Prostate gland (tissue), 2 donors: ENCODE measurements around the gene MIER2. TPM values are rescaled to one million over a fixed set of nuclear protein-coding genes. Genes with fewer than 3 reads are reported as not detected.
A peak's percentile ranks its signal among the peaks of the same experiment; 100 is the strongest.

Source experiments
- DNase-seq: peaks from one replicate; pipeline ENCODE4 v3.0.0-alpha.2; 2019; ENCODE audit warnings: low spot score
- H3K27ac ChIP-seq, 2 donors: fragments of 200-600 bp; sonication (generic); 2 replicates each; pipeline ENCODE4 v1.5.1; 2017 to 2019
- H3K27me3 ChIP-seq: fragments of 200-600 bp; sonication (generic); replicated peaks from 2 replicates; pipeline ENCODE4 v1.5.1; 2019; ENCODE audit not compliant: insufficient read depth
- H3K36me3 ChIP-seq, 2 donors: fragments of 200-600 bp; sonication (generic); 1 replicate in 1 of 2; 2 replicates in 1 of 2; pipeline versions ENCODE4 v1.5.1 to v1.8.1; 2017 to 2019
- H3K4me1 ChIP-seq: fragments of 200-600 bp; sonication (generic); replicated peaks from 2 replicates; pipeline ENCODE4 v1.5.1; 2019
- H3K4me3 ChIP-seq, 2 donors: fragments of 200-600 bp; sonication (generic); 2 replicates each; pipeline ENCODE4 v1.5.1; 2017 to 2019
- H3K9me3 ChIP-seq: fragments of 200-600 bp; sonication (generic); 2 replicates; pipeline ENCODE4 v1.5.1; 2017
- CTCF ChIP-seq, 4 experiments: fragments of 200-600 bp in 2 of 4; fragments of 450-650 bp in 2 of 4; sonication (generic) in 2 of 4; IDR thresholded peaks; 1 replicate in 3 of 4; 2 replicates in 1 of 4; pipeline ENCODE4 v1.5.1; 2016 to 2019; ENCODE audit warnings: antibody characterized with exemption in 4 of 4, mild to moderate bottlenecking in 2 of 4, moderate library complexity in 2 of 4
- POLR2A ChIP-seq: fragments of 450-650 bp; IDR thresholded peaks from one replicate; pipeline ENCODE4 v1.6.1; 2016; ENCODE audit warnings: antibody characterized with exemption, mild to moderate bottlenecking
- POLR2AphosphoS5 ChIP-seq: sonication (generic); formaldehyde crosslinking; IDR thresholded peaks from one replicate; pipeline ENCODE4 v1.6.1; 2017; ENCODE audit warnings: antibody characterized with exemption
- WGBS: methylation state at CpG from one replicate; pipeline ENCODE4 v1.1.5; 2018; 5-methylcytosine and 5-hydroxymethylcytosine counted together
- intact Hi-C: fragments of 100-400 bp; cut with DNase I; formaldehyde crosslinking; loops from one replicate; pipeline ENCODE4 v1.14.2; 2022
- total RNA-seq, 2 donors: library from RNA; depleted of rRNA; stranded (reverse); fragments of >200 nt; gene quantifications; one replicate each; pipeline ENCODE4 v1.1.0, GENCODE V29; 2016

MIER2 gene
- total RNA-seq, 2 donors from 2014 or later = 16.9 to 37.1 TPM

GRCh38 chr19:379796-380195 is 35.2 kb upstream of the MIER2 start:
- Histone ChIP-seq H3K4me1 (no peaks in the 10 kb centered on the region), H3K9me3 (no peaks in the 10 kb centered on the region), H3K36me3 (no peaks in the 10 kb centered on the region), H3K4me3 (no peak overlapping the region), H3K27ac (no peak overlapping the region), H3K27me3 (no peaks in the 10 kb centered on the region)
- DNase-seq = no peak
- TF ChIP-seq POLR2A (no peak), POLR2AphosphoS5 (no peak), CTCF (IDR thresholded peaks at IDR 0.05) (no peak)
- 91% methylated on average over 16 of the region's 16 CpGs for WGBS
- intact Hi-C loops = no loop called here

GRCh38 chr19:378706-379105 is 34.1 kb upstream of the MIER2 start:
- H3K4me1 ChIP-seq = no peaks in the 10 kb centered on the region
- no peak for TF ChIP-seq POLR2AphosphoS5
- TF ChIP-seq CTCF (IDR thresholded peaks at IDR 0.05) = no peak
- no peak for TF ChIP-seq POLR2A
- no peak overlapping the region for H3K4me3 ChIP-seq
- DNase-seq = no peak
- intact Hi-C loops = no loop called here
- H3K9me3 ChIP-seq = no peaks in the 10 kb centered on the region
- H3K36me3 ChIP-seq = no peaks in the 10 kb centered on the region
- H3K27ac ChIP-seq = no peak overlapping the region
- 78% methylated on average over 14 of the region's 14 CpGs for WGBS
- no peaks in the 10 kb centered on the region for H3K27me3 ChIP-seq

- Histone ChIP-seq H3K36me3 (no peaks in the 10 kb centered on the region), H3K27ac (no peak overlapping the region), H3K4me3 (no peak overlapping the region), H3K27me3 (no peaks in the 10 kb centered on the region), H3K4me1 (no peaks in the 10 kb centered on the region), H3K9me3 (no peaks in the 10 kb centered on the region)
- WGBS = 50% methylated on average over 32 of the region's 38 CpGs
- DNase-seq = peak; percentile 28
- peak; percentile 49 for TF ChIP-seq POLR2AphosphoS5
- no peak for TF ChIP-seq POLR2A
- TF ChIP-seq CTCF (IDR thresholded peaks at IDR 0.05) = peak in 1 of 4 experiments; percentile 23
- intact Hi-C loops = no loop called here
Observed at GRCh38 chr19:377801-378581, 33.4 kb upstream of the MIER2 start.

GRCh38 chr19:376111-376470 is 31.5 kb upstream of the MIER2 start:
- intact Hi-C loops = no loop called here
- no peak overlapping the region for H3K27ac ChIP-seq
- no peak overlapping the region for H3K4me3 ChIP-seq
- H3K36me3 ChIP-seq = no peaks in the 10 kb centered on the region
- no peaks in the 10 kb centered on the region for H3K27me3 ChIP-seq
- WGBS = 90% methylated on average over 8 of the region's 8 CpGs
- DNase-seq = no peak
- H3K4me1 ChIP-seq = peaks cover 6% of the 10 kb centered on the region
- TF ChIP-seq POLR2AphosphoS5 = no peak
- TF ChIP-seq POLR2A = no peak
- TF ChIP-seq CTCF (IDR thresholded peaks at IDR 0.05) = no peak
- no peaks in the 10 kb centered on the region for H3K9me3 ChIP-seq

GRCh38 chr19:375395-376110 is 31.0 kb upstream of the MIER2 start:
- H3K4me1 ChIP-seq = peaks cover 6% of the 10 kb centered on the region
- H3K4me3 ChIP-seq = no peak overlapping the region
- WGBS = 87% methylated on average over 43 of the region's 43 CpGs
- H3K27me3 ChIP-seq = no peaks in the 10 kb centered on the region
- H3K9me3 ChIP-seq = no peaks in the 10 kb centered on the region
- H3K36me3 ChIP-seq = no peaks in the 10 kb centered on the region
- H3K27ac ChIP-seq = no peak overlapping the region
- no peak for DNase-seq
- intact Hi-C loops = no loop called here
- TF ChIP-seq CTCF (IDR thresholded peaks at IDR 0.05) (no peak), POLR2A (no peak), POLR2AphosphoS5 (no peak)
